Measurements from ENCODE around the gene PLAU. TPM values are rescaled to one million over a fixed set of nuclear protein-coding genes. Genes with fewer than 3 reads are reported as not detected.

Gene PLAU
- total and polyA plus RNA-seq, 2 of the 4 experiments (the other 2 are of a cell fraction), result 123 to 283 TPM

Other genes with a start within 250 kb of the PLAU start
- gene AGAP5, start 213.0 kb upstream of the PLAU start, total RNA-seq (2012; rRNA removed), result 1.4 and 1.8 TPM in 2 replicates
- gene AGAP5, start 213.0 kb upstream of the PLAU start, polyA plus RNA-seq (2012; rRNA removed), result 4.1 TPM in 2 replicates
- gene SEC24C, start 166.8 kb upstream of the PLAU start, total RNA-seq (2012; rRNA removed), result 66.4 and 74.2 TPM in 2 replicates
- gene SEC24C, start 166.8 kb upstream of the PLAU start, polyA plus RNA-seq (2012; rRNA removed), result 84.2 and 88.9 TPM in 2 replicates
- gene CHCHD1, start 129.1 kb upstream of the PLAU start, total RNA-seq (2012; rRNA removed), result 11.5 and 13.9 TPM in 2 replicates
- gene CHCHD1, start 129.1 kb upstream of the PLAU start, polyA plus RNA-seq (2012; rRNA removed), result 21.0 and 24.9 TPM in 2 replicates
- gene ZSWIM8, start 125.5 kb upstream of the PLAU start, total RNA-seq (2012; rRNA removed), result 16.8 and 16.9 TPM in 2 replicates
- gene ZSWIM8, start 125.5 kb upstream of the PLAU start, polyA plus RNA-seq (2012; rRNA removed), result 103 and 119 TPM in 2 replicates
- gene NDST2, start 99.5 kb upstream of the PLAU start, total RNA-seq (2012; rRNA removed), result 5.6 TPM in 2 replicates
- gene NDST2, start 99.5 kb upstream of the PLAU start, polyA plus RNA-seq (2012; rRNA removed), result 14.6 and 16.5 TPM in 2 replicates
- gene CAMK2G, start 36.6 kb upstream of the PLAU start, total RNA-seq (2012; rRNA removed), result 18.9 and 20.4 TPM in 2 replicates
- gene CAMK2G, start 36.6 kb upstream of the PLAU start, polyA plus RNA-seq (2012; rRNA removed), result 24.0 and 25.4 TPM in 2 replicates
- 283 and 316 TPM in 2 replicates for gene VCL, start 87.0 kb downstream of the PLAU start, total RNA-seq (2012; rRNA removed)
- gene VCL, start 87.0 kb downstream of the PLAU start, polyA plus RNA-seq (2012; rRNA removed), result 193 and 227 TPM in 2 replicates
- gene AP3M1, start 239.7 kb downstream of the PLAU start, total RNA-seq (2012; rRNA removed), result 46.4 and 50.8 TPM in 2 replicates
- 21.6 and 26.6 TPM in 2 replicates for gene AP3M1, start 239.7 kb downstream of the PLAU start, polyA plus RNA-seq (2012; rRNA removed)
- 40.9 and 50.8 TPM in 2 replicates for gene ADK, start 240.1 kb downstream of the PLAU start, total RNA-seq (2012; rRNA removed)
- 24.0 and 30.6 TPM in 2 replicates for gene ADK, start 240.1 kb downstream of the PLAU start, polyA plus RNA-seq (2012; rRNA removed)